ENCODE data around the gene ADSS1. TPM values are rescaled to one million over a fixed set of nuclear protein-coding genes. Genes with fewer than 3 reads are reported as not detected.

ADSS1 gene
- total RNA-seq, result 0.32 and 5.9 TPM in 2 replicates

GRCh38 chr14:104723651-104724406, at the start of gene ADSS1:
Gene ADSS1 (plus strand): TSS chr14:104724229. CDS start chr14:104724271, 42 bp downstream.

GRCh38 chr14:104689109-104689880, 34.7 kb upstream of the ADSS1 start, which contains the start of gene INF2:
Gene INF2 (plus strand): TSS chr14:104689618. CDS start chr14:104701366, 11,748 bp downstream.

GRCh38 chr14:104752735-104753527, 28.9 kb downstream of the ADSS1 start, which contains the start of gene SIVA1:
Gene SIVA1 (plus strand): TSS chr14:104753147. CDS start chr14:104753202, 55 bp downstream.

GRCh38 chr14:104794993-104795780, 71.2 kb downstream of the ADSS1 start, which contains the start of gene AKT1:
Gene AKT1 (minus strand): TSS chr14:104795748. CDS start chr14:104792643, 3,105 bp downstream.

Other genes with a start within 250 kb of the ADSS1 start
- not detected in 2 replicates for gene C14orf180, start 144.5 kb upstream of the ADSS1 start, total RNA-seq
- gene TMEM179, start 119.5 kb upstream of the ADSS1 start, total RNA-seq, result 0.19 TPM in 1 of 2 replicates, not detected in the other
- 56.7 and 122 TPM in 2 replicates for gene INF2, start 34.6 kb upstream of the ADSS1 start, total RNA-seq
- 69.2 and 119 TPM in 2 replicates for gene SIVA1, start 28.9 kb downstream of the ADSS1 start, total RNA-seq
- 144 and 221 TPM in 2 replicates for gene AKT1, start 71.5 kb downstream of the ADSS1 start, total RNA-seq
- 3.2 and 5.5 TPM in 2 replicates for gene ZBTB42, start 76.9 kb downstream of the ADSS1 start, total RNA-seq
- 7.3 and 11.8 TPM in 2 replicates for gene CEP170B, start 141.0 kb downstream of the ADSS1 start, total RNA-seq
- gene PLD4, start 200.7 kb downstream of the ADSS1 start, total RNA-seq, result not detected in 2 replicates

Measured in bladder microvascular endothelial cell (primary cell).